GM23338 (cell line): ENCODE results near the gene C1QTNF5. TPM values are rescaled to one million over a fixed set of nuclear protein-coding genes. Genes with fewer than 3 reads are reported as not detected.

Experiments used
- ATAC-seq: fragments of 200-7000 bp; cut with Tn5 transposase; 3 replicates; pipeline ENCODE4 v1.9.1; 2020
- DNase-seq: peaks from one replicate; pipeline ENCODE4 v3.0.0-alpha.2; 2015; ENCODE audit warnings: low spot score
- H2AFZ ChIP-seq: fragments of 200-600 bp; sonication (generic); 2 replicates; pipeline ENCODE4 v1.8.0; 2016; ENCODE audit warnings: antibody characterized with exemption, mild to moderate bottlenecking, moderate library complexity
- H3F3A ChIP-seq: fragments of 200-600 bp; sonication (generic); replicated peaks from 2 replicates; pipeline ENCODE4 v1.8.0; 2017; ENCODE audit warnings: antibody characterized with exemption, mixed run types, low read depth
- H3K27ac ChIP-seq: fragments of 200-600 bp; sonication (generic); 2 replicates; pipeline ENCODE4 v1.6.1; 2016; ENCODE audit warnings: low read depth
- H3K27me3 ChIP-seq: fragments of 200-600 bp; sonication (generic); 2 replicates; pipeline ENCODE4 v1.8.0; 2016; ENCODE audit warnings: mild to moderate bottlenecking, mixed run types, moderate library complexity; ENCODE audit not compliant: insufficient read depth
- H3K36me3 ChIP-seq: fragments of 200-600 bp; sonication (generic); 2 replicates; pipeline ENCODE4 v1.8.0; 2016; ENCODE audit warnings: mild to moderate bottlenecking; ENCODE audit not compliant: insufficient read depth
- H3K4me1 ChIP-seq: fragments of 200-600 bp; sonication (generic); 2 replicates; pipeline ENCODE4 v1.8.0; 2016; ENCODE audit warnings: mild to moderate bottlenecking, moderate library complexity; ENCODE audit not compliant: insufficient read depth
- H3K4me2 ChIP-seq: fragments of 200-600 bp; sonication (generic); 2 replicates; pipeline ENCODE4 v1.7.1; 2017; ENCODE audit warnings: mixed run types
- H3K4me3 ChIP-seq: fragments of 200-600 bp; sonication (generic); 2 replicates; pipeline ENCODE4 v1.6.1; 2016; ENCODE audit warnings: mixed run types
- H3K79me2 ChIP-seq: fragments of 200-600 bp; sonication (generic); replicated peaks from 2 replicates; pipeline ENCODE4 v1.8.0; 2017; ENCODE audit warnings: mild to moderate bottlenecking; ENCODE audit not compliant: insufficient read depth
- H3K9me2 ChIP-seq: fragments of 200-600 bp; sonication (generic); 2 replicates; pipeline ENCODE4 v1.8.0; 2017; ENCODE audit not compliant: insufficient read depth
- H4K20me1 ChIP-seq: fragments of 200-600 bp; sonication (generic); replicated peaks from 2 replicates; pipeline ENCODE4 v1.8.0; 2017; ENCODE audit warnings: mild to moderate bottlenecking; ENCODE audit not compliant: insufficient read depth
- H3K27ac Mint-ChIP-seq: 2 replicates; pipeline ENCODE4 v1.8.0; 2020; ENCODE audit warnings: inconsistent platforms, mild to moderate bottlenecking, moderate library complexity, mixed read lengths
- H3K27me3 Mint-ChIP-seq: 3 replicates; pipeline ENCODE4 v1.8.0; 2022; ENCODE audit warnings: low read depth, mild to moderate bottlenecking, moderate library complexity, mixed read lengths, inconsistent platforms; ENCODE audit not compliant: insufficient read depth, poor library complexity
- H3K36me3 Mint-ChIP-seq: 3 replicates; pipeline ENCODE4 v1.8.0; 2021; ENCODE audit warnings: low read depth, mild to moderate bottlenecking, inconsistent platforms, moderate library complexity, mixed read lengths
- H3K4me1 Mint-ChIP-seq: 3 replicates; pipeline ENCODE4 v1.8.0; 2020; ENCODE audit warnings: mild to moderate bottlenecking, inconsistent platforms, mixed read lengths
- H3K4me3 Mint-ChIP-seq: 3 replicates; pipeline ENCODE4 v1.8.0; 2021; ENCODE audit warnings: moderate library complexity, mild to moderate bottlenecking, inconsistent platforms, mixed read lengths
- H3K9me3 Mint-ChIP-seq: 3 replicates; pipeline ENCODE4 v1.8.0; 2020; ENCODE audit warnings: moderate library complexity, mild to moderate bottlenecking, inconsistent platforms, mixed read lengths
- CREB1 ChIP-seq: fragments of 250-450 bp; sonication (Bioruptor Pico); IDR thresholded peaks from 2 replicates; pipeline ENCODE4 v1.5.0; 2020; ENCODE audit warnings: low read depth, mild to moderate bottlenecking, moderate library complexity
- EZH2 ChIP-seq: fragments of 200-600 bp; sonication (generic); IDR thresholded peaks from one replicate; pipeline ENCODE4 v1.8.0; 2017; ENCODE audit warnings: antibody characterized with exemption, mild to moderate bottlenecking, low read depth; ENCODE audit not compliant: unreplicated experiment
- EZH2phosphoT487 ChIP-seq: fragments of 200-600 bp; sonication (generic); IDR thresholded peaks from one replicate; pipeline ENCODE4 v1.8.1; 2018; ENCODE audit warnings: antibody characterized with exemption; ENCODE audit not compliant: unreplicated experiment
- JUNB ChIP-seq: IDR thresholded peaks from one replicate; pipeline ENCODE4 v1.6.1; 2016; ENCODE audit warnings: antibody characterized with exemption; ENCODE audit not compliant: unreplicated experiment
- NANOG ChIP-seq: IDR thresholded peaks from 2 replicates; pipeline ENCODE4 v1.6.1; 2016; ENCODE audit warnings: antibody characterized with exemption, borderline replicate concordance
- POLR2AphosphoS5 ChIP-seq: IDR thresholded peaks from 2 replicates; pipeline ENCODE4 v1.6.1; 2016; ENCODE audit warnings: antibody characterized with exemption, low read depth
- REST ChIP-seq: IDR thresholded peaks from one replicate; pipeline ENCODE4 v1.6.1; 2018; ENCODE audit warnings: antibody characterized with exemption; ENCODE audit not compliant: unreplicated experiment
- STAT1 ChIP-seq: IDR thresholded peaks from one replicate; pipeline ENCODE4 v1.6.1; 2016; ENCODE audit warnings: antibody characterized with exemption; ENCODE audit not compliant: unreplicated experiment
- ZNF114 ChIP-seq: fragments of 250-450 bp; sonication (Bioruptor Pico); IDR thresholded peaks from 2 replicates; pipeline ENCODE4 v1.5.0; 2020; ENCODE audit warnings: mild to moderate bottlenecking, moderate library complexity
- ZNF462 ChIP-seq: fragments of 250-450 bp; sonication (Bioruptor Pico); IDR thresholded peaks from 2 replicates; pipeline ENCODE4 v1.5.0; 2020; ENCODE audit warnings: mild to moderate bottlenecking, moderate library complexity
- polyA plus RNA-seq: library from polyadenylated mRNA; unstranded; fragments of >200 nt; fragmentation: Nextera tagmentation; extraction: Ambion mirVana; gene quantifications from 2 replicates; pipeline ENCODE4 v1.2.1, GENCODE V29; 2016
- total RNA-seq: library from RNA; depleted of rRNA; stranded (reverse); fragments of >200 nt; shearing (Covaris generic); gene quantifications from 2 replicates; pipeline ENCODE4 v1.2.3, GENCODE V29; 2014
- TF ChIP-seq, protein P1 (sequence below): IDR thresholded peaks from 2 replicates; pipeline ENCODE4 v1.6.1; 2016; ENCODE audit warnings: antibody characterized with exemption

C1QTNF5 gene
- total and polyA plus RNA-seq, 2 experiments from 2014 or later = 1.9 TPM

GRCh38 chr11:119330237-119330636 lies 10.4 kb downstream of the C1QTNF5 start:
- no peak overlapping the region for H3K27ac ChIP-seq
- Mint-ChIP-seq H3K4me3 (no peak overlapping the region), H3K9me3 (no peaks in the 10 kb centered on the region; the same call in 2 of the 3 replicates), H3K27me3 (peaks cover 16% of the 10 kb centered on the region), H3K27ac (no peak overlapping the region), H3K4me1 (peaks cover 11% of the 10 kb centered on the region; the same call in 2 of the 3 replicates), H3K36me3 (no peaks in the 10 kb centered on the region)
- H4K20me1 ChIP-seq = no peaks in the 10 kb centered on the region
- no peak for DNase-seq
- no peak overlapping the region for H3K4me2 ChIP-seq
- no peak overlapping the region for H3K4me3 ChIP-seq
- H2AFZ ChIP-seq = peak overlapping the region; percentile 87; the same call in 1 of the 2 replicates
- no peak for ATAC-seq
- no peaks in the 10 kb centered on the region for H3K36me3 ChIP-seq
- H3K9me2 ChIP-seq = no peaks in the 10 kb centered on the region
- peaks cover 10% of the 10 kb centered on the region; the same call in 1 of the 2 replicates for H3K4me1 ChIP-seq
- TF ChIP-seq STAT1 (no peak), REST (no peak), ZNF114 (no peak), ZNF462 (CRISPR knock-in tag) (no peak), NANOG (no peak), CREB1 (CRISPR knock-in tag) (no peak), JUNB (no peak), POLR2AphosphoS5 (no peak), EZH2phosphoT487 (no peak), EZH2 (no peak)
- TF ChIP-seq, protein P1, sequence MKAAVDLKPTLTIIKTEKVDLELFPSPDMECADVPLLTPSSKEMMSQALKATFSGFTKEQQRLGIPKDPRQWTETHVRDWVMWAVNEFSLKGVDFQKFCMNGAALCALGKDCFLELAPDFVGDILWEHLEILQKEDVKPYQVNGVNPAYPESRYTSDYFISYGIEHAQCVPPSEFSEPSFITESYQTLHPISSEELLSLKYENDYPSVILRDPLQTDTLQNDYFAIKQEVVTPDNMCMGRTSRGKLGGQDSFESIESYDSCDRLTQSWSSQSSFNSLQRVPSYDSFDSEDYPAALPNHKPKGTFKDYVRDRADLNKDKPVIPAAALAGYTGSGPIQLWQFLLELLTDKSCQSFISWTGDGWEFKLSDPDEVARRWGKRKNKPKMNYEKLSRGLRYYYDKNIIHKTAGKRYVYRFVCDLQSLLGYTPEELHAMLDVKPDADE = no peak
- H3K27me3 ChIP-seq = no peaks in the 10 kb centered on the region
- H3F3A ChIP-seq = 0 out of 2 replicates have a peak, but pooled peaks cover 9% of the 10 kb centered on the region
- peaks cover 7% of the 10 kb centered on the region for H3K79me2 ChIP-seq
